Measurements from ENCODE around the gene MT1A.
A peak's percentile ranks its signal among the peaks of the same experiment; 100 is the strongest.

The MT1A gene

DNA sequence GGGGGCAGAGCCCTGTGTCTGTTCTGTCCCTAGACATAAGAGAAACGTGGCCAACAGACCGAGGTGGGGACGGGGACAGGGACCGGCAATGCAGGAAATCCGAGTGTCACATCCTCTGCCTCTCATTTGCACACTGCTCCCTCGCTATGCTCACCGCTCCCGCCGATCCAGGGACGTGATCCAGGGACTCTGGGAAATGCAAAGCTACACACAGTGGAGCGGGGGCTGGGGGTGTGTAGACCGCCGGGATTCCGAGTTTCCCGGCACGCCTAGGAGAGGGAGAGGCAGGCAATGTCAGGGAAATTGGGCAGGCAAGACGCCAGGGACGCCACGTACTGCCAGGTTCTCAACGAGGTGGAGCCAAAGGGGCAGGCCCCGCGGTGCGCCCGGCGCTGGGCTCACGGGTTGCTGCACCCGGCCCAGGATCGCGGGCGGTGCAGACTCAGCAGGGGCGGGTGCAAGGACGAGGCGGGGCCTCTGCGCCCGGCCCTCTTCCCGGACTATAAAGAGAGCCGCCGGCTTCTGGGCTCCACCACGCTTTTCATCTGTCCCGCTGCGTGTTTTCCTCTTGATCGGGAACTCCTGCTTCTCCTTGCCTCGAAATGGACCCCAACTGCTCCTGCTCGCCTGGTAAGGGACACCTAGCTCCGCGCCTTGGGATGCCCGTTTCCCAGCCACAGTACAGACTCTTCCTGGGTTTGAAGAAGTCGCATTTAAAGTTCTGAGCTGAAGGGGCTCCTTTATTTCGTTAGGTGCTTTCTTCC is 43.7 kb downstream of the MT1A start, which contains the start of gene MT1X:
MT1X (plus strand) TSS at position 532 of the 764 bp plus-strand sequence; CDS start at position 603, 71 bp downstream.
- DNase-seq: peak; percentile 70

- DNase-seq: no peak
These were observed 44.4 kb downstream of the MT1A start for GRCh38 chr16:56682703-56683397.

GRCh38 chr16:56683424-56684172 is 45.1 kb downstream of the MT1A start:
- DNase-seq: no peak

GRCh38 chr16:56684256-56684925 is 45.9 kb downstream of the MT1A start:
- no peak for DNase-seq

DNA sequence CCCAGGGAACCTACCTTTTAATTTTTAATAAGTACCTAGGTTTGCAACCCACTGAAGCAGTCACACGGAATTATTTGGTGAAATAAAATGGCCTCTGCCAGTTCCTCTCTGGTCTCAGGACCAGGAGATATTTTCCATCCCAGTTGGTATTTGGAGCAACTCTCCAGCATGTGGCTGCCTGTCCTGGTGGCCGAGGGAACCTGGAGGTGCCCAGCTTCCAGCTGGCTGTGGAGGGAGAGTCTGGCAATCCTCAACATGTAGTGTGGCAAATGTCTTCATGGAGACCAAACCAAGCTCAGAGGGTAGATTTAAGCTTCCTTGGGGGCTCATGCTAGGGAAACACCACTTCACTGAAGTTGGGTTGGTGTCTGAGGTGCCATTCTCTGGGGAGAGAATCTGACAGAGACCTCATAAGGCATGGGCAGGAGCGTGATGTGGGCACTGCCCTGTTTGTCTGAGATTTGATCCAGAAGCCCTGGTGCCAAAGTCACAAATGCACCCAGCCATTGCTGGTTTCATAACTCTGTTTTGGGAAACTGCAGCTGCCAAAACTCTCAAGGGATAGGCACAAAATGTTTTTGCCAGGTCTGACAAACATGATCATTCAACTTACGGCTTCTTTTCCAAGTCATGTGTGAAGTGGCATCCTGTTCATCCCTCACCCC is 46.6 kb downstream of the MT1A start:
- DNase-seq: no peak

GRCh38 chr16:56686758-56687157 is 48.3 kb downstream of the MT1A start:
- no peak for DNase-seq

DNA sequence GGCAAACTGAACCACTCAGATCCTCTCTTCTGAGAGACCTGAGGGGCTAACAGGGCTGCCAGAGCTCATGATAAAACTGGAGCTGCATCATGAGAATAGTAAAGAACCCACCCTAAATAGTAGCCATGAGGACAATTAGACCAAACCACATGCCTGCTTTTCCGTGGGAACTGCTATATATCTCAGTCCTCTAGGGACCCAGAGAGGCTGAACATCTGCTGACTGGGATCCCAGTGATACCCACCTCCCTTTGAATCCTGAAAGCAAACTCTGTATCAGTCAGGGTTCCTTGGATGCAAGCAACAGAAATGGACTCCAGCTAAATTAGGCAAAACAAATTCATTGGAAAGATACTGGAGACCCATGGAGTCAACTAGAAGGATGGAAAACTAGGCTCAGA is 50.3 kb downstream of the MT1A start:
- DNase-seq: no peak

DNA sequence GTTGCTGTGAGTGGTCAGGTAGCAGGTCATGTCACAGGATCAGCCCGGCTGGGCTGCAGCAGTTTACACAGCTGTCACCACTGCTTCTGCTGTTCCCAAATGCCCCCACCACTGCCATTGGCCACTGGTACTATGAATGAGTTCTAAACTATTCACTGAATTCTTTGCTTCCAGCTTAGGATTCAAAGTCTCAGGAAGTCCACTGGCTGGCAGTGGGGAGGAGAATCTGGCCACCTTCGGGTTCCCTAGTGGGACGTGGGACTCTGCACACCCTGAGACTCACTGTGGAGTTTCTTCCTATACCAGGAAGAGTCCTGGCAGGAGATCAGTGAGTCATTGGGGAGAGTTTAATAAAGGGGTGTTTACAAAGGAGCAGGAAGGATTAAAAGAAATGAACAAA is 50.7 kb downstream of the MT1A start:
- DNase-seq: no peak

Data from DMS79 treated with DMSO at 0.1 percent for 48 hours (cell line).